Skeletal muscle cell (primary cell): Measurements from ENCODE around the gene JMJD8.

Source experiments
- DNase-seq: peaks from one replicate; pipeline ENCODE4 v3.0.0-alpha.2; 2010; ENCODE audit warnings: low read depth
- H3K4me3 ChIP-seq: 2 replicates; pipeline ENCODE4 v1.5.1; 2011; ENCODE audit warnings: low read depth, mild to moderate bottlenecking, control low read depth, low read length, moderate library complexity

Gene JMJD8

GRCh38 chr16:684071-684794, at the start of gene JMJD8:
TSS of gene JMJD8 (minus strand) at chr16:684334. CDS start at chr16:684319, 15 bp downstream.
- DNase-seq = peak; percentile 79
- peak within 1 kb of the TSS; percentile 68 for H3K4me3 ChIP-seq

- no peak for DNase-seq
These were observed 49.5 kb upstream of the JMJD8 start for GRCh38 chr16:733382-734207.

GRCh38 chr16:732936-733335, 48.8 kb upstream of the JMJD8 start:
- no peak for DNase-seq
- no peak overlapping the region for H3K4me3 ChIP-seq

More at GRCh38 chr16:733382-734207, 49.5 kb upstream of the JMJD8 start:
- no peak overlapping the region for H3K4me3 ChIP-seq

- no peak for DNase-seq
- no peak overlapping the region for H3K4me3 ChIP-seq
These were observed 48.2 kb upstream of the JMJD8 start for GRCh38 chr16:732332-732731.

GRCh38 chr16:730666-731509, 46.8 kb upstream of the JMJD8 start:
- no peak overlapping the region for H3K4me3 ChIP-seq
- no peak for DNase-seq

- H3K4me3 ChIP-seq = no peak overlapping the region
- DNase-seq = no peak
These were observed 45.9 kb upstream of the JMJD8 start for GRCh38 chr16:729768-730665.

- DNase-seq = no peak
- H3K4me3 ChIP-seq = peak overlapping the region; percentile 81
These were observed 45.0 kb upstream of the JMJD8 start for GRCh38 chr16:728890-729744.

GRCh38 chr16:728131-728889, 44.2 kb upstream of the JMJD8 start:
- peak overlapping the region; percentile 81 for H3K4me3 ChIP-seq
- peak; percentile 58 for DNase-seq

- peak overlapping the region; percentile 81 for H3K4me3 ChIP-seq
- DNase-seq = no peak
These were observed 43.3 kb upstream of the JMJD8 start for GRCh38 chr16:727291-727977.

GRCh38 chr16:726438-727290, 42.5 kb upstream of the JMJD8 start, which contains the start of the genes CCDC78 and HAGHL:
TSS of gene CCDC78 (minus strand) at chr16:726443. CDS start at chr16:726367, 76 bp downstream.
TSS of gene HAGHL (plus strand) at chr16:727106. CDS start at chr16:727510, 404 bp downstream.
- DNase-seq = no peak
- peak within 1 kb of the TSS; percentile 81 for H3K4me3 ChIP-seq

- DNase-seq = no peak
- H3K4me3 ChIP-seq = no peak overlapping the region
These were observed 42.0 kb upstream of the JMJD8 start for GRCh38 chr16:726188-726437.

GRCh38 chr16:725463-726187, 41.5 kb upstream of the JMJD8 start:
- no peak for DNase-seq
- H3K4me3 ChIP-seq = no peak overlapping the region

- no peak for DNase-seq
- no peak overlapping the region for H3K4me3 ChIP-seq
These were observed 40.9 kb upstream of the JMJD8 start for GRCh38 chr16:725041-725376.

- H3K4me3 ChIP-seq = no peak overlapping the region
- no peak for DNase-seq
These were observed 40.3 kb upstream of the JMJD8 start for GRCh38 chr16:724188-725040.

GRCh38 chr16:723695-724094, 39.6 kb upstream of the JMJD8 start:
- H3K4me3 ChIP-seq = no peak overlapping the region
- no peak for DNase-seq
